ENCODE measurements around the gene GCNT1. TPM values are rescaled to one million over a fixed set of nuclear protein-coding genes. Genes with fewer than 3 reads are reported as not detected.
"Not testable (repeated sequence)": the region's sequence is repeated elsewhere in the genome, so short reads cannot be mapped to it uniquely, and the experiment has no call there.

Gene GCNT1
- total RNA-seq, 1 donor from 2014 or later: 0.70 TPM

DNA sequence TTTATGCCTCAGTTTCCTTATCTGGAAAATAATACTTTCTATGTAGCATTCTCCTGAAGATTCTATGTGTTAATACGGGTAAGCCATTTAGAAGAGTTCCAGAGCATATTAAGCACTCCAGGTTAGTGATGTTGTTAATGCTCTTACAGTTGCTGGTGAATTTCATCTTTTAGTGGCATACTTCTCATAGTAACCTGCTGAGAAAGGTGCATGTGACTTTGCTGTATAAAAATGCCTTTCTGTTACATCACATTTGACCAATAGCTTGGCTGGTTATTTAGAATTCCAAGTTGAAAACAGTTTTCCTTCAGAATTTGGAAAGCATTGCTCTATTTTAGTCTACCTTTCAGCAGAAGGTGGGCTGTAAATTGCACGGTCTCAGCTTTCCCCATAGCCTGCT, 27.2 kb downstream of the GCNT1 start:
- no peak for DNase-seq (ENCODE audit: low read depth)

GRCh38 chr9:76490249-76490990, 31.4 kb downstream of the GCNT1 start:
- no peak for DNase-seq (ENCODE audit: low read depth)

DNA sequence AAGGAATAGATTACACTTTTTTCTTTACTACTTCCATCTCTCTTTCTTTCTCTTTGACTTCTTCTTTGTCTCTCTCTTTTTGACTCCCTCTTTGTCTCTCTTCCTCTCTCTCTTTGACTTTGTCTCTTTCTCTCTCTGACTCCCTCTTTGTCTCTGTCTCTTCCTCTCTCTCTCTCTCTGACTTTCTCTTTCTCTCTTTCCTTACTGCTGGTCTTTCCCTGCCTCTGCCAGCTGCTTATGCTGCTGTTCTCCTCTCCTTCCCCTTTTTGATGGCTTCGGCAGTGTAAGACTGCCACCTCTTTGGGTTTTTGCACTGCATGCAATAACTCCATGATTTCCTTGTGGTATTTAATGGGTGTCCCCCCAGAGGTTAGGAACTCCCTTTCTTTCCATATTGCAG, 32.1 kb downstream of the GCNT1 start:
- DNase-seq (ENCODE audit: low read depth): not testable (repeated sequence)

DNA sequence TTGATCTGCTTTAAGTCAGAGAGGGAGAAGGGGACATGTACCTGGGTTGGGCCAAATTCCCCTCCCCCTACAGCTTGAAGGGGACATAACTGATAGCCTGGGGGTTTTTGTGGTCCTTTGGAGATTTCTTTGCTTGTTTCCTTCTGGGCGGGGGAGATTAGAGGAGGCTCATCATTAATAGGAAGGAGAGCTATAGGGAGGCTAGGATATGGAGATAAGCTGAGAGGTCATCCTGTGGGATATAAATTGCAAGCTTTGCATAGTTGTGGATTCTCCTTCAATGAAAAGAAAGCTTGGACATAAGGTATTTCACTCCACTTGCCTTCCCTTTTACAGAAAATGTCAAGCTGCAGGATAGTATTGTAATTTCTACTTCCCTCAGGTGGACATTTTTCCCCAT, 34.5 kb downstream of the GCNT1 start:
- not testable (repeated sequence) for DNase-seq (ENCODE audit: low read depth)

DNA sequence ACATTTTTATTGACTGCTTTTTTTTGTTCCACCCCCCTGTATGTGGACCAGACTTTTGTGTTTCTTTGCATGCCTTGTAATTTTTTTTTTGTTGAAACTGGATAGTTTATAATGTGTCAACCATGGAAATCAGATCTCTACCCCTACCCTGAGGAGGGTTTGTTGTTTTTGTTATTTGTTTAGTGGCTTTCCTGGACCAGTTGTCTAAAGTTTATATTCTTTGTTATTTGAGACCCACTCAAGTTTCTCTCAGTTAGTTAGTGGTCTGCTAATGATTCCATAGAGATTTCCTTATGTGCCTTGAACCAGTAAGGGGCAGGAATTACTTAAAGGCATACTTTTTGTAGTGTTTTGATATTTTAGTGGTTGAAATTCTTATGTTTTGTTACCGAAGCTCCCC, 41.1 kb downstream of the GCNT1 start:
- no peak for DNase-seq (ENCODE audit: low read depth)

DNA sequence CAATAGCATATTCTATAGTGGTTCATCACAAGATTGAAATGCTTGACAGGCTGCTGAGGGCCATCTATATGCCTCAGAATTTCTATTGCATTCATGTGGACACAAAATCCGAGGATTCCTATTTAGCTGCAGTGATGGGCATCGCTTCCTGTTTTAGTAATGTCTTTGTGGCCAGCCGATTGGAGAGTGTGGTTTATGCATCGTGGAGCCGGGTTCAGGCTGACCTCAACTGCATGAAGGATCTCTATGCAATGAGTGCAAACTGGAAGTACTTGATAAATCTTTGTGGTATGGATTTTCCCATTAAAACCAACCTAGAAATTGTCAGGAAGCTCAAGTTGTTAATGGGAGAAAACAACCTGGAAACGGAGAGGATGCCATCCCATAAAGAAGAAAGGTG, 43.8 kb downstream of the GCNT1 start:
- DNase-seq (ENCODE audit: low read depth): no peak

DNA sequence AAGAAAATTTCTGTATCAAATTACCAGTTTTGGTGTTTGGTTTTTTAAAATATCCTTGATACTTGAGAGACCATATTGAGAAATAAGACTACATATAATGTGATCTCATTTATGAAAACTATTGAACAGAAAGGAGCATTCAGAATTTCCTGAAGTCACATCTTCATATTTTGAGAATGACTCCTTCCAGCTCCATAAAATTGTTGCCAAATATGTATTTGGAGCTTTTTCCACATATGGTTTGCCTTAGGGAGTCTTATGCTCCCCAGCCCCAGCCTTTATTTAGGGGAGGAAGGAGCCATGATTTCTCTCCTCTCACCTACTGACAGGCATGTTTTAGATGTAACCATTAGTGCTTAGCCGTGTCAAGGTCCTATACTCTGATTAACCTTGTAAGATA, 51.1 kb downstream of the GCNT1 start:
- DNase-seq (ENCODE audit: low read depth): no peak

GRCh38 chr9:76510446-76510845, 51.5 kb downstream of the GCNT1 start:
- no peak for DNase-seq (ENCODE audit: low read depth)

- DNase-seq (ENCODE audit: low read depth): peak; percentile 60
These were observed 53.8 kb downstream of the GCNT1 start for GRCh38 chr9:76512826-76513225.

DNA sequence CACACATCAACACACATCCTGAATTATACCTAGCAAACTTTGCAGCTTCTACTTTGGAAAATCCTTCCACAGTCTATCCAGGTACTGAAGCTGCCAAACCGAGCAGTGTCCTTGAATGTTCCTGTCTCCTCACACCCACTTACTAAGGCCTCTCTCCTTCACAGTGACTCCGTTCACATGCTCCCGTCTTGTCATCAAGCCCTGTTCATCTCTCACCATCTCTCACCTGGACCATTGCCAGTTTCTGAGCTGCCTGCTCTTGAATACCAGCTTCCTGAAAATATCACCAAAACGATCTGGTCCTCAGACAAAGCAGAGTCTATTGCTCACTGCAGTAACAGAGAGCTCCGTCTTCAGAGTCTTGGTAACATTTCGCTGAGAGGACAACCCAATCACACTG, 57.4 kb downstream of the GCNT1 start:
- no peak for DNase-seq (ENCODE audit: low read depth)

- DNase-seq (ENCODE audit: low read depth): no peak
These were observed 57.9 kb downstream of the GCNT1 start for GRCh38 chr9:76516871-76517270.

DNA sequence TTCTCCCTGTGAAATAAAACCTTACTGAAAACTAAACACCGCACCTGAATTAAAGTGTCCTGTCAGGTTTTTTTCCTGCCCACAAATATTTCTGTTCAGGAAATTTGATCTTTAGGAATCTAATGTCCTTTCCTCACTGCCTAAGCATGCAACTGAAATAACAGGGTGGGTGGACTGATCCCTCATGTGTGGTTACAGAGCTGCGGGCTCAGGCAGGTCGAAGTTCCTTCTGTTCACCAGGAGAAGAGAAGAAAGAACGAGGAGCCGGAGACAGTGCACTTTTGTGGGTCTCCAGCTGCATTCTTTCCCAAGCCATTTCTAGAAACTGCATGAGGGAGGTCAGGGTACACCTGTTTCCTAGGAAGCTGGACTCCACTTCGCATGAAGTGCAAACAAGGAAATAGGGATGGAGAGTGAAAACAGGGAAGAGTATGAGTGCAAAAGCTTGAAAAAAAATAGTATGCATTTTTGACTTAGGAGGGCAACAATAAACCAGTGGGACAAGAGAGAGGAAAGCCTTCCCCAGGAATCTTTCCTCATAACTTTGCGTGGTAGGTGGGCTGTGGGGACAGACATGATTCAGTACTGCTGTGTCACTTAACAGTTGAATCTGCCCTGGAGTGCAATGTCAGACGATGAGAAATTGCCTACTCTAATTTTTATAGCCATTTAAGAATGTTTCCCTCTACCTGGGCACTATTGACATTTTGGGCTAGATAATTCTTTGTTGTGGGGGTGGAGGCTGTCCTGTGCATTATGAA, 60.3 kb downstream of the GCNT1 start:
- DNase-seq (ENCODE audit: low read depth): peak; percentile 74

GRCh38 chr9:76521244-76521681, 62.3 kb downstream of the GCNT1 start:
- no peak for DNase-seq (ENCODE audit: low read depth)

DNA sequence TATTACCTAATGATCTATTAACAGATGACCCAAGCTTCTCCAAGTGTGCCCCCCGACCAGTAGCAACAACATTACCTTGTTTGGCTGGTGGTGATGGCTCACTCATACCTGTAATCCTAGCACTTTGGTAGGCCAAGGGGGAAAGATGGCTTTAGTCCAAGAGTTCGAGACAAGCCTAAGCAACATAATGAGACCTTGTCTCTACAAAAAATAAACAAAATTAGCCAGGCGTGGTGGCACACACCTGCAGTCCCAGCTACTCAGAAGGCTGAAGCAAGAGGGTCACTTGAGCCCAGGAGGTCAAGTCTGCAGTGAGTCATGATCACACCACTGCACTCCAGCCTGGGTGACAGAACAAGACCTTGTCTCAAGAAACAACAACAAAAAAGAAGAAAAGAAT, 62.9 kb downstream of the GCNT1 start:
- DNase-seq (ENCODE audit: low read depth): no peak

DNA sequence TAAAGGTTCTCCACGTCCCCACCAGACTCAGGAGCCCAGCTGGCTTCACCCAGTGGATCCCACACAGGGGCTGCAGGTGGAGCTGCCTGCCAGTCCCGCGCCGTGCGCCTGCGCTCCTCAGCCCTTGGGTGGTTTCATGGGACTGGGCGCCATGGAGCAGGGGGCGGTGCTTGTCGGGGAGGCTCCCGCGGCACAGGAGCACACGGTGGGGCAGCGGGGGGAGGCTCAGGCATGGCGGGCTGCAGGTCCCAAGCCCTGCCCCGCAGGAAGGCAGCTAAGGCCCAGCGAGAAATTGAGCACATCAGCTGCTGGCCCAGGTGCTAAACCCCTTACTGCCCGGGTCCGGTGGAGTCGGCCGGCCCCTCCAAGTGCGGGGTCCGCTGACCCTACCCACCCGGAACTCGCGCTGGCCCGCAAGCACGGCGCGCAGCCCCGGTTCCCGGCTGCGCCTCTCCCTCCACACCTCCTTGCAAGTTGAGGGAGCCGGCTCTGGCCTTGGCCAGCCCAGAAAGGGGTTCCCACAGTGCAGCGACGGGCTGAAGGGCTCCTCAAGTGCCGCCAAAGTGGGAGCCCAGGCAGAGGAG, 64.7 kb downstream of the GCNT1 start:
- not testable (repeated sequence) for DNase-seq (ENCODE audit: low read depth)

DNA sequence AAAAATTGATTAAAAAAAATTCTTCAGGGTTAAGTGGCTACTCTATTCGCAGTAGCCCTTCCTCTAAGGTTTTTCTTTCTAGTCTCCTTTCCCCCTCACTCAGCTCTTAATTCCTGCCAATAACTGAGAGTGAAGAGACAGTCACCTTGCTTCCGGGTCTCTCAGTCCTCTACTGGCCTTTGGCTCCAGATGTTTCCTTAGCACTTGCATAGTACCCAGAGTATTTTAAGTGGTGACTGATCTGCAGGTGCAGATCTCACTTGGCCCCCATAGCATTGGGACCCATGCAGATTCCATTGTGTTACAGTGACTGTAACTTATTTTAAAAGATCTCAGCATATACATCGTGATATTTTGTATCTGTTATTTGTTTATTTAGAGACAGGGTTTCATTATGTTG, 66.2 kb downstream of the GCNT1 start:
- DNase-seq (ENCODE audit: low read depth): no peak

GRCh38 chr9:76526026-76526425, 67.0 kb downstream of the GCNT1 start:
- DNase-seq (ENCODE audit: low read depth): no peak

- DNase-seq (ENCODE audit: low read depth): no peak
These were observed 69.1 kb downstream of the GCNT1 start for GRCh38 chr9:76528056-76528455.

DNA sequence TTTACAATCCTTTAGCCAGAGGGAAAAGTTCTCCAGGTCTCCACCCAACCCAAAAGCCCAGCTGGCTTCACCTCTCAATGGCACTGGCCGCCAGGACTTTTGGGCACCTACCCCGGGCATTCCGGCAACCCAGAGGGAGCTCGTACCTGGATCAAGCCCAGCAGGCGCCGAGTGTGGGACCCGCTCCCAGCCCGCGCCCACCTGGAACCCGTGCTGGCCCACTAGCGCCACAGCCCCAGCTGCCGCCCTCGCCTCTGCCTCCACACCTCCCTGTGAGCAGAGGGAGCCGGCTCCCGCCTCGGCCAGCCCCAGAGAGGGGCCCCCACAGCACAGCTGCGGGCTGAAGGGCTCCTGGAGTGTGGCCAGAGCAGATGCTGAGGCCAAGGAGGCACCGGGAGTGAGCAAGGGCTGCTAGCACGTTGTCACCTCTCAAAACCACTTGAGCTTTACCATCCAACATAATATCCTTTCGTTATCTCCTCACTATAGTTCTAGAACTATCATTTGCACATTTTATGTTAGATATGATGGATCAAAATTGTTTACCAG, 69.7 kb downstream of the GCNT1 start:
- no peak for DNase-seq (ENCODE audit: low read depth)

- no peak for DNase-seq (ENCODE audit: low read depth)
These were observed 70.7 kb downstream of the GCNT1 start for GRCh38 chr9:76529653-76530052.

- DNase-seq (ENCODE audit: low read depth): peak; percentile 41
These were observed 71.6 kb downstream of the GCNT1 start for GRCh38 chr9:76530458-76531110.

Measured in myocyte (in vitro differentiated cells).